ENCODE results near the gene TNC.

- no peak for TF ChIP-seq SUZ12 (IDR thresholded peaks at IDR 0.05; ENCODE audit: extremely low read depth, insufficient read depth, insufficient read length)
- no peak for TF ChIP-seq ZNF274 (IDR thresholded peaks at IDR 0.05; ENCODE audit: low read depth, low read length)
Measured at GRCh38 chr9:115130176-115130575, 12.2 kb upstream of the TNC start.
